ENCODE data around the gene MIX23. TPM values are rescaled to one million over a fixed set of nuclear protein-coding genes. Genes with fewer than 3 reads are reported as not detected.
A peak's percentile ranks its signal among the peaks of the same experiment; 100 is the strongest.
"Not testable (repeated sequence)": the region's sequence is repeated elsewhere in the genome, so short reads cannot be mapped to it uniquely, and the experiment has no call there.

The MIX23 gene
- polyA plus RNA-seq, 10 donors: 24.4 to 39.2 (median 32.5) TPM

GRCh38 chr3:122395582-122395981, 12.6 kb upstream of the MIX23 start:
- no peak for DNase-seq

- DNase-seq: no peak
Observed at GRCh38 chr3:122394173-122394572, 11.1 kb upstream of the MIX23 start.

GRCh38 chr3:122392868-122393844, 10.1 kb upstream of the MIX23 start:
- peak; percentile 27 to 49 (median 30) for DNase-seq

GRCh38 chr3:122391681-122392446, 8.8 kb upstream of the MIX23 start:
- DNase-seq: no peak

- no peak for DNase-seq
Observed at GRCh38 chr3:122390665-122391064, 7.6 kb upstream of the MIX23 start.

GRCh38 chr3:122389892-122390291, 6.9 kb upstream of the MIX23 start:
- no peak for DNase-seq

- DNase-seq: no peak
Observed at GRCh38 chr3:122389197-122389596, 6.2 kb upstream of the MIX23 start.

- DNase-seq: no peak
Observed at GRCh38 chr3:122387709-122388108, 4.7 kb upstream of the MIX23 start.

- peak; percentile 93 to 98 (median 95) for DNase-seq
Observed at GRCh38 chr3:122383771-122384697, 1.0 kb upstream of the MIX23 start, which contains the start of gene FAM162A. FAM162A (plus strand) TSS chr3:122384182; CDS start chr3:122384266, 84 bp downstream.

- no peak for DNase-seq
Observed at GRCh38 chr3:122377975-122378374, 5.1 kb downstream of the MIX23 start.

GRCh38 chr3:122374034-122374433, 9.0 kb downstream of the MIX23 start:
- DNase-seq: no peak

- DNase-seq: no peak
Observed at GRCh38 chr3:122366379-122366749, 16.7 kb downstream of the MIX23 start.

GRCh38 chr3:122365582-122366378, 17.3 kb downstream of the MIX23 start:
- not testable (repeated sequence) for DNase-seq

GRCh38 chr3:122365073-122365472, 18.0 kb downstream of the MIX23 start:
- no peak for DNase-seq

GRCh38 chr3:122364490-122364889, 18.5 kb downstream of the MIX23 start:
- DNase-seq: no peak

- no peak for DNase-seq
Observed at GRCh38 chr3:122362026-122362425, 21.0 kb downstream of the MIX23 start.

GRCh38 chr3:122358703-122359032, 24.4 kb downstream of the MIX23 start:
- no peak for DNase-seq

GRCh38 chr3:122357828-122358702, 25.0 kb downstream of the MIX23 start:
- DNase-seq: no peak

GRCh38 chr3:122356402-122356801, 26.6 kb downstream of the MIX23 start:
- peak in 2 of 3 donors; percentile 5 to 7 for DNase-seq

- no peak for DNase-seq
Observed at GRCh38 chr3:122355612-122356011, 27.4 kb downstream of the MIX23 start.
